Neural progenitor cell (in vitro differentiated cells): ENCODE data around the gene SDK1. TPM values are rescaled to one million over a fixed set of nuclear protein-coding genes. Genes with fewer than 3 reads are reported as not detected.

Experiments
- DNase-seq: peaks from one replicate; pipeline ENCODE4 v3.0.0-alpha.2; 2016; ENCODE audit warnings: low spot score
- H2AFZ ChIP-seq: fragments of 200-600 bp; sonication (generic); replicated peaks from 2 replicates; pipeline ENCODE4 v1.6.1; 2016; ENCODE audit warnings: antibody characterized with exemption
- H3F3A ChIP-seq: fragments of 200-600 bp; sonication (generic); 2 replicates; pipeline ENCODE4 v1.6.1; 2016; ENCODE audit warnings: antibody characterized with exemption, low read depth
- H3K27ac ChIP-seq: fragments of 200-600 bp; sonication (generic); 2 replicates; pipeline ENCODE4 v1.5.1; 2016; ENCODE audit warnings: mild to moderate bottlenecking
- H3K27me3 ChIP-seq: fragments of 200-600 bp; sonication (generic); 2 replicates; pipeline ENCODE4 v1.6.1; 2016; ENCODE audit warnings: mild to moderate bottlenecking, moderate library complexity
- H3K36me3 ChIP-seq: fragments of 200-600 bp; sonication (generic); 2 replicates; pipeline ENCODE4 v1.5.1; 2016
- H3K4me1 ChIP-seq: fragments of 200-600 bp; sonication (generic); 2 replicates; pipeline ENCODE4 v1.6.1; 2016; ENCODE audit warnings: mixed run types
- H3K4me2 ChIP-seq: fragments of 200-600 bp; sonication (generic); 2 replicates; pipeline ENCODE4 v1.6.1; 2016
- H3K4me3 ChIP-seq: fragments of 200-600 bp; sonication (generic); 2 replicates; pipeline ENCODE4 v1.5.1; 2016
- H3K79me2 ChIP-seq: fragments of 200-600 bp; sonication (generic); 2 replicates; pipeline ENCODE4 v1.6.1; 2016; ENCODE audit warnings: low read depth
- H3K9ac ChIP-seq: fragments of 200-600 bp; sonication (generic); 2 replicates; pipeline ENCODE4 v1.6.1; 2016
- H3K9me3 ChIP-seq: fragments of 200-600 bp; sonication (generic); 2 replicates; pipeline ENCODE4 v1.5.1; 2016; ENCODE audit warnings: low read depth
- H4K20me1 ChIP-seq: fragments of 200-600 bp; sonication (generic); 2 replicates; pipeline ENCODE4 v1.6.1; 2016; ENCODE audit warnings: low read depth
- H3K27ac Mint-ChIP-seq: 3 replicates; pipeline ENCODE4 v1.8.0; 2021; ENCODE audit warnings: mixed read lengths
- H3K27me3 Mint-ChIP-seq: 2 replicates; pipeline ENCODE4 v1.8.0; 2022; ENCODE audit warnings: low read depth, mild to moderate bottlenecking, inconsistent platforms, moderate library complexity, mixed read lengths; ENCODE audit not compliant: insufficient read depth
- H3K36me3 Mint-ChIP-seq: 3 replicates; pipeline ENCODE4 v1.8.0; 2021; ENCODE audit warnings: mixed read lengths
- H3K4me1 Mint-ChIP-seq: 3 replicates; pipeline ENCODE4 v1.8.0; 2021; ENCODE audit warnings: mixed read lengths
- H3K4me3 Mint-ChIP-seq: 3 replicates; pipeline ENCODE4 v1.8.0; 2021; ENCODE audit warnings: mild to moderate bottlenecking, moderate library complexity, mixed read lengths
- H3K9me3 Mint-ChIP-seq: 3 replicates; pipeline ENCODE4 v1.8.0; 2020; ENCODE audit warnings: mixed read lengths
- CTCF ChIP-seq: fragments of 200-600 bp; sonication (generic); IDR thresholded peaks from 2 replicates; pipeline ENCODE4 v1.5.1; 2017; ENCODE audit warnings: antibody characterized with exemption, mild to moderate bottlenecking
- EZH2 ChIP-seq: fragments of 200-600 bp; sonication (generic); IDR thresholded peaks from 2 replicates; pipeline ENCODE4 v1.6.1; 2017; ENCODE audit warnings: antibody characterized with exemption, mild to moderate bottlenecking, moderate library complexity
- EZH2phosphoT487 ChIP-seq: fragments of 200-600 bp; sonication (generic); IDR thresholded peaks from 2 replicates; pipeline ENCODE4 v1.6.1; 2017; ENCODE audit warnings: antibody characterized with exemption
- total RNA-seq: library from RNA; depleted of rRNA; stranded (reverse); fragments of >200 nt; gene quantifications from 2 replicates; pipeline ENCODE4 v1.2.3, GENCODE V29; 2015; ENCODE audit warnings: low replicate concordance

SDK1 gene
- total RNA-seq, 1 donor from 2014 or later = 4.9 TPM

GRCh38 chr7:3336042-3336665 is 35.1 kb downstream of the SDK1 start:
- Histone ChIP-seq H3K9ac (no peak overlapping the region), H3K79me2 (no peaks in the 10 kb centered on the region), H3K9me3 (no peaks in the 10 kb centered on the region), H3K4me1 (peaks cover 7% of the 10 kb centered on the region), H4K20me1 (no peaks in the 10 kb centered on the region), H2AFZ (no peak overlapping the region), H3K4me2 (no peak overlapping the region), H3K36me3 (no peaks in the 10 kb centered on the region), H3K27me3 (no peaks in the 10 kb centered on the region), H3F3A (no peaks in the 10 kb centered on the region), H3K4me3 (no peak overlapping the region), H3K27ac (no peak overlapping the region)
- Mint-ChIP-seq H3K4me1 (no peaks in the 10 kb centered on the region), H3K4me3 (no peak overlapping the region), H3K9me3 (peaks cover 4% of the 10 kb centered on the region), H3K27me3 (no peaks in the 10 kb centered on the region), H3K27ac (no peak overlapping the region), H3K36me3 (peaks cover 6% of the 10 kb centered on the region)
- no peak for DNase-seq
- TF ChIP-seq CTCF (no peak), EZH2phosphoT487 (no peak), EZH2 (no peak)

GRCh38 chr7:3338161-3338560 is 37.1 kb downstream of the SDK1 start:
- no peaks in the 10 kb centered on the region for H3K79me2 ChIP-seq
- no peaks in the 10 kb centered on the region for H4K20me1 ChIP-seq
- TF ChIP-seq CTCF = no peak
- no peak for TF ChIP-seq EZH2
- no peak for TF ChIP-seq EZH2phosphoT487
- no peaks in the 10 kb centered on the region for H3K4me1 Mint-ChIP-seq
- no peaks in the 10 kb centered on the region for H3K9me3 ChIP-seq
- H2AFZ ChIP-seq = no peak overlapping the region
- no peaks in the 10 kb centered on the region for H3F3A ChIP-seq
- no peak overlapping the region for H3K4me3 ChIP-seq
- no peaks in the 10 kb centered on the region for H3K36me3 ChIP-seq
- no peak for DNase-seq
- H3K9ac ChIP-seq = no peak overlapping the region
- H3K27ac ChIP-seq = no peak overlapping the region
- H3K9me3 Mint-ChIP-seq = peaks cover 7% of the 10 kb centered on the region
- H3K36me3 Mint-ChIP-seq = peaks cover 8% of the 10 kb centered on the region
- H3K4me3 Mint-ChIP-seq = no peak overlapping the region
- no peaks in the 10 kb centered on the region for H3K27me3 ChIP-seq
- no peak overlapping the region for H3K27ac Mint-ChIP-seq
- H3K4me2 ChIP-seq = no peak overlapping the region
- no peaks in the 10 kb centered on the region for H3K27me3 Mint-ChIP-seq
- H3K4me1 ChIP-seq = no peaks in the 10 kb centered on the region

GRCh38 chr7:3345699-3346481 is 44.8 kb downstream of the SDK1 start:
- H3K4me2 ChIP-seq = no peak overlapping the region
- H3K36me3 ChIP-seq = no peaks in the 10 kb centered on the region
- H3K27ac ChIP-seq = no peak overlapping the region
- no peak overlapping the region for H3K4me3 ChIP-seq
- Mint-ChIP-seq H3K27ac (no peak overlapping the region), H3K27me3 (no peaks in the 10 kb centered on the region), H3K9me3 (peaks cover 5% of the 10 kb centered on the region), H3K4me3 (no peak overlapping the region), H3K36me3 (peaks cover 8% of the 10 kb centered on the region), H3K4me1 (peaks cover 2% of the 10 kb centered on the region)
- no peaks in the 10 kb centered on the region for H3K9me3 ChIP-seq
- no peaks in the 10 kb centered on the region for H3K4me1 ChIP-seq
- H4K20me1 ChIP-seq = no peaks in the 10 kb centered on the region
- TF ChIP-seq EZH2phosphoT487 (no peak), CTCF (no peak), EZH2 (no peak)
- no peak overlapping the region for H2AFZ ChIP-seq
- H3K27me3 ChIP-seq = no peaks in the 10 kb centered on the region
- H3K79me2 ChIP-seq = no peaks in the 10 kb centered on the region
- H3K9ac ChIP-seq = no peak overlapping the region
- H3F3A ChIP-seq = no peaks in the 10 kb centered on the region
- no peak for DNase-seq
